Measurements from ENCODE around the gene PCSK1. TPM values are rescaled to one million over a fixed set of nuclear protein-coding genes. Genes with fewer than 3 reads are reported as not detected.
A peak's percentile ranks its signal among the peaks of the same experiment; 100 is the strongest.

Gene PCSK1
- total RNA-seq, 1 experiment from 2014 or later: not detected

DNA sequence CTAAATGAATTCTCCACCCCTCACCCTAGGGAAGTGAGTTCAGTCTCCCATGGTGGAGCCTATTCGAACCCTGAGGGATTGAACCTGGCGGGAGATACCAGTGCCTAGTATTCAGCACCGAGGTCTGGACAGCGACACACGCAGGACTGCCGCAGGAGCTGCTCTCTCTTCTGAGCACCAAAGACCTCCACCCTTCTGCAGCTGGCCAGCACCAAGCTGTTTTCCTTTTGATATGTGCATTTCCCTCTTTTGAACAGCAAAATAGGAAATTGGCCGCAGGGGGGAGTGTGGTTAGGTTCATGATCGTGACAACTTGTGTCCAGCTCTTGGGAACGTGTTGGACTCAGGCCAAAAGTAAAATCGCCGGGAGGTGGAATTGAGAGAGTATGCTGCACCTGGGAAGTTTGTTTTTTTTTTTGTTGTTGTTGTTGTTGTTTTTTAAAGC lies 1.2 kb upstream of the PCSK1 start:
- H3K9me2 ChIP-seq (ENCODE audit: insufficient read depth): no peaks in the 10 kb centered on the region
- CTCF ChIA-PET: no interaction called here
- intact Hi-C loops (cut with micrococcal nuclease): loop anchor here (1.0 kb wide), 1 partner anchor 50 kb away; no protein-coding TSS in a partner anchor
- H3K36me3 ChIP-seq (ENCODE audit: control insufficient read depth in 1 of 2, insufficient read depth in 2 of 2, low read length in 2 of 2): no peaks in the 10 kb centered on the region
- ATAC-seq (peak; percentile 68; the same call in 1 of the 2 replicates), DNase-seq (ENCODE audit: low read depth, low spot score) (peak; percentile 7)
- H3K9me3 ChIP-seq (ENCODE audit: control insufficient read depth in 1 of 2, insufficient read depth in 1 of 2, low read depth in 1 of 2, low read length in 2 of 2): no peaks in the 10 kb centered on the region
- 0 out of 2 replicates have a peak, but pooled peaks have one; percentile 4 for TF ChIP-seq RAD21 (IDR thresholded peaks at IDR 0.05; ENCODE audit: low read depth)
- TF ChIP-seq CBX3 (IDR thresholded peaks at IDR 0.05; ENCODE audit: low read depth): no peak
- TF ChIP-seq, protein P1, sequence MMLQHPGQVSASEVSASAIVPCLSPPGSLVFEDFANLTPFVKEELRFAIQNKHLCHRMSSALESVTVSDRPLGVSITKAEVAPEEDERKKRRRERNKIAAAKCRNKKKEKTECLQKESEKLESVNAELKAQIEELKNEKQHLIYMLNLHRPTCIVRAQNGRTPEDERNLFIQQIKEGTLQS (IDR thresholded peaks at IDR 0.05): no peak
- TF ChIP-seq ZNF274 (IDR thresholded peaks at IDR 0.05; ENCODE audit: low read depth, low read length): no peak
- no peak for TF ChIP-seq EZH2 (IDR thresholded peaks at IDR 0.05)
- TF ChIP-seq SIN3A (IDR thresholded peaks at IDR 0.05; ENCODE audit: low read depth): no peak
- TF ChIP-seq ZBTB33 (IDR thresholded peaks at IDR 0.05; ENCODE audit: extremely low read depth, insufficient replicate concordance, low read length): no peak
- TF ChIP-seq JUND (IDR thresholded peaks at IDR 0.05): no peak
- no peak for TF ChIP-seq FOSL1 (IDR thresholded peaks at IDR 0.05; ENCODE audit: low read depth)
- no peak for TF ChIP-seq CEBPB (IDR thresholded peaks at IDR 0.05; ENCODE audit: low read depth)
- TF ChIP-seq EGR1 (IDR thresholded peaks at IDR 0.05; ENCODE audit: low read depth): no peak
- no peak for TF ChIP-seq ELF1 (IDR thresholded peaks at IDR 0.05; ENCODE audit: borderline replicate concordance, low read depth)
- no peak for TF ChIP-seq MAX (IDR thresholded peaks at IDR 0.05)
- TF ChIP-seq POLR2A (IDR thresholded peaks at IDR 0.05; ENCODE audit: borderline replicate concordance, extremely low read depth, insufficient read depth, insufficient read length): no peak
- TF ChIP-seq, protein P2, sequence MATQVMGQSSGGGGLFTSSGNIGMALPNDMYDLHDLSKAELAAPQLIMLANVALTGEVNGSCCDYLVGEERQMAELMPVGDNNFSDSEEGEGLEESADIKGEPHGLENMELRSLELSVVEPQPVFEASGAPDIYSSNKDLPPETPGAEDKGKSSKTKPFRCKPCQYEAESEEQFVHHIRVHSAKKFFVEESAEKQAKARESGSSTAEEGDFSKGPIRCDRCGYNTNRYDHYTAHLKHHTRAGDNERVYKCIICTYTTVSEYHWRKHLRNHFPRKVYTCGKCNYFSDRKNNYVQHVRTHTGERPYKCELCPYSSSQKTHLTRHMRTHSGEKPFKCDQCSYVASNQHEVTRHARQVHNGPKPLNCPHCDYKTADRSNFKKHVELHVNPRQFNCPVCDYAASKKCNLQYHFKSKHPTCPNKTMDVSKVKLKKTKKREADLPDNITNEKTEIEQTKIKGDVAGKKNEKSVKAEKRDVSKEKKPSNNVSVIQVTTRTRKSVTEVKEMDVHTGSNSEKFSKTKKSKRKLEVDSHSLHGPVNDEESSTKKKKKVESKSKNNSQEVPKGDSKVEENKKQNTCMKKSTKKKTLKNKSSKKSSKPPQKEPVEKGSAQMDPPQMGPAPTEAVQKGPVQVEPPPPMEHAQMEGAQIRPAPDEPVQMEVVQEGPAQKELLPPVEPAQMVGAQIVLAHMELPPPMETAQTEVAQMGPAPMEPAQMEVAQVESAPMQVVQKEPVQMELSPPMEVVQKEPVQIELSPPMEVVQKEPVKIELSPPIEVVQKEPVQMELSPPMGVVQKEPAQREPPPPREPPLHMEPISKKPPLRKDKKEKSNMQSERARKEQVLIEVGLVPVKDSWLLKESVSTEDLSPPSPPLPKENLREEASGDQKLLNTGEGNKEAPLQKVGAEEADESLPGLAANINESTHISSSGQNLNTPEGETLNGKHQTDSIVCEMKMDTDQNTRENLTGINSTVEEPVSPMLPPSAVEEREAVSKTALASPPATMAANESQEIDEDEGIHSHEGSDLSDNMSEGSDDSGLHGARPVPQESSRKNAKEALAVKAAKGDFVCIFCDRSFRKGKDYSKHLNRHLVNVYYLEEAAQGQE (IDR thresholded peaks at IDR 0.05; ENCODE audit: low read depth): peak; percentile 95
- TF ChIP-seq SP1 (IDR thresholded peaks at IDR 0.05; ENCODE audit: low read depth): no peak
- H3K9ac ChIP-seq (ENCODE audit: low read length): no peak overlapping the region
- BruUV-seq (replicated peaks): no TSS peak
- no peaks in the 10 kb centered on the region for H4K20me1 ChIP-seq (ENCODE audit: insufficient read depth)
- H3K27ac ChIP-seq (ENCODE audit: low read depth, low read length): no peak overlapping the region
- no peaks in the 10 kb centered on the region for H3K79me2 ChIP-seq (ENCODE audit: insufficient read depth, low read length)
- no peak overlapping the region for H3K4me3 ChIP-seq (replicated peaks in 1 of 2; ENCODE audit: low read depth in 1 of 2, low read length in 2 of 2)
- no peak overlapping the region for H3K4me2 ChIP-seq (ENCODE audit: low read length)
- no peak overlapping the region for H2AFZ ChIP-seq (ENCODE audit: low read depth, low read length, poor library complexity, severe bottlenecking)
- POLR2A ChIA-PET: no interaction called here
- H3K27me3 ChIP-seq (ENCODE audit: insufficient read depth, low read length): peaks cover 44% of the 10 kb centered on the region
- RAD21 ChIA-PET (ENCODE audit: low non-redundant PET in 1 of 2, low total read pairs in 2 of 2, uncharacterized antibody in 2 of 2, unreplicated experiment in 2 of 2): no interaction called here
- H3K4me1 ChIP-seq (ENCODE audit: control insufficient read depth in 1 of 2, insufficient read depth in 2 of 2, low read length in 2 of 2): peaks cover 0 to 4% of the 10 kb centered on the region in 2 experiments; a peak in 2 of 4 replicates

Data from HCT116 (cell line).